GM12801 (cell line): ENCODE results near the gene DNAH14.

Source experiments
- TF ChIP-seq, protein P1 (sequence below): IDR thresholded peaks from one replicate; pipeline ENCODE4 v1.5.1; 2011; ENCODE audit warnings: control low read depth; ENCODE audit not compliant: insufficient read length; ENCODE audit errors: extremely low read depth

The DNAH14 gene

DNA sequence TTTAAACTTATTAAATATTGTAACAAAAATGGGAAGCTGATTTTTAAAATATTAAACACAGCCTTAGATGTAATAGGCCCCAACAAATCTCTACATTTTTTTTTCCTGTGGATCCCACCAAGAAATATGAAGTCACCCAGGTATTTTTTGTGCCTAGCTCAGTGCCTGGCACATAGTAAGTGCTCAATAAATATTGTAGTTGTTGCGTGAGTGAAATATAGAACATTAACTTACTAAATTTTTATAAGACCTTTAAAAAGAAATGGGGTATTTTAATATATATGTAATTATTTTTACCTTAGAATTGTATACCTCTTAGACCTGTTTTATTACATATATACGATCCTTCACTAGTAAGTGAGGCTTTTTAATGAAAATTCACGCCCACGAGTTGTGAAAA lies 569 bp upstream of the DNAH14 start:
- TF ChIP-seq, protein P1, sequence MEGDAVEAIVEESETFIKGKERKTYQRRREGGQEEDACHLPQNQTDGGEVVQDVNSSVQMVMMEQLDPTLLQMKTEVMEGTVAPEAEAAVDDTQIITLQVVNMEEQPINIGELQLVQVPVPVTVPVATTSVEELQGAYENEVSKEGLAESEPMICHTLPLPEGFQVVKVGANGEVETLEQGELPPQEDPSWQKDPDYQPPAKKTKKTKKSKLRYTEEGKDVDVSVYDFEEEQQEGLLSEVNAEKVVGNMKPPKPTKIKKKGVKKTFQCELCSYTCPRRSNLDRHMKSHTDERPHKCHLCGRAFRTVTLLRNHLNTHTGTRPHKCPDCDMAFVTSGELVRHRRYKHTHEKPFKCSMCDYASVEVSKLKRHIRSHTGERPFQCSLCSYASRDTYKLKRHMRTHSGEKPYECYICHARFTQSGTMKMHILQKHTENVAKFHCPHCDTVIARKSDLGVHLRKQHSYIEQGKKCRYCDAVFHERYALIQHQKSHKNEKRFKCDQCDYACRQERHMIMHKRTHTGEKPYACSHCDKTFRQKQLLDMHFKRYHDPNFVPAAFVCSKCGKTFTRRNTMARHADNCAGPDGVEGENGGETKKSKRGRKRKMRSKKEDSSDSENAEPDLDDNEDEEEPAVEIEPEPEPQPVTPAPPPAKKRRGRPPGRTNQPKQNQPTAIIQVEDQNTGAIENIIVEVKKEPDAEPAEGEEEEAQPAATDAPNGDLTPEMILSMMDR = no peak

DNA sequence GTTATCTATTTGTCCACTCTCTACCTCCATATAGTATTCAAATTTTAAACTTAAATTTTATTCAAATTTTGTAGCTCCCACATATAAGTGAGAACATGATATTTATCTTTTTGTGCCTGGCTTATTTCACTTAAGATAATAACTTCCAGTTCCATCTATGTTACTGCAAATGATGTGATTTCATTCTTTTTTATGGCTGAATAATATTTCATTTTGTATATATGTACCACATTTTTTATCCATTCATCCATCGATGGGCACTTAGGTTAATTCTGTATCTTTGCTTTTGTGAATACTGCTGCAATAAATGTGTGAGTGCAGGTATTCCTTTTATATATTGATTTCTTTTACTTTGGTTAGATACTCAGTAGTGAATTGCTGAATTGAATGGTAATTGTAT lies 2.1 kb downstream of the DNAH14 start:
- TF ChIP-seq, protein P1 = no peak

DNA sequence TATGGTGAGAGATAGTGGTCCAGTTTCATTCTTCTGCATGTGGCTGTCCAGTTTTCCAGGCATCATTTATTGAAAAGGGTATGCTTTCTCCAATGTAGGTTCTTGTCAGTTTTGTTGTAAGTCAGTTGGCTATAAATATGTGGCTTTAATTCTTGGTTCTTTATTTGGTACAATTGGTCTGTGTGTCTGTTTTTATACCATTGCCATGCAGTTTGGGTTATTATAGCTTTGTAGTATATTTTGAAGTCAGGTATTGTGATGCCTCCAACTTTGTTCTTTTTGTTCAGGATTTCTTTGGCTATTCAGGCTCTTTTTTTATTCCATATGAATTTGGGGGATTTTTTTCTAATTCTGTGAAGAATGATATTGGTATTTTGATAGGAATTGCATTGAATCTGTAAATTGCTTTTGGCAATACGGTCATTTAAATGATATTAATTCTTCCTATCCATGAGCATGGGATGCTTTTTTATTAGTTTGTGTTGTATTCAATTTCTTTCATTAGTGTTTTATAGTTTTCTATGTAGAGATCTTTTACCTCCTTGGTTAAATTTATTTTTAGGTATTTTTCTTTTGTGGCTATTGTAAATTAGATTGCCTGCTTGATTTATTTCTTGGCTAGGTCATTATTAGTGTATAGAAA lies 3.3 kb downstream of the DNAH14 start:
- TF ChIP-seq, protein P1 = no peak

DNA sequence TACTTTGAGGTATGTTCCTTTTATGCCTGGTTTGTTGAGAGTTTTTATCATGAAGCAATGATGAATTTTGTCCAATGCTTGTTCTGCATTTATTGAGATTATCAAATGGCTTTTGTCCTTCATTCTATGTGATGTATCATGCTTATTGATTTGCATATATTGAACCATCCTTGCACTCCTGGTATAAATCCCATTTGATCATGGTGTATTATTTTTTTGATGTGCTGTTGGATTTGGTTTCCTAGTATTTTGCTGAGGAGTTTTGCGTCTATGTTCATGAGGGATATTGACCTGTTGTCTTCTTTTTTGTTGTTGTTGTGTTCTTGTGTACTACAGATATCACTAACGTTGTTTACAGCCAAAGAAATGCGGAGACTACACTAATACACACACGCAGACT lies 4.1 kb downstream of the DNAH14 start:
- TF ChIP-seq, protein P1 = no peak

DNA sequence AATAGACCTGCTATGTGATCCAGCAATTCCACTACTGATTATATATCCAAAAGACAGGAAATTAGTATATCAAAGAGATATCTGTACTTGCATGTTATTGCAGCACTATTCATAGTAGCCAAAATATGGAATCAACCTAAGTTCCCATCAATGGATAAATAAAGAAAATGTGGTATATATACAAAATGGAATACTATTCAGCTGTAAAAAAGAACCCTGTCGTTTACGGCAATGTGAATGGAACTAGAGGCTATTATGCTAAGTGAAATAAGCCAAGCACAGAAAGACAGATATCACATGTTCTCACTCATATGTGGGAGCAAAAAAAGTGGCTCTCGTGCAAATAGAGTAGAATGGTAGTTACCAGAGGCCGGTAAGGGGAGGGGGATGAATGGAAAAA lies 9.2 kb downstream of the DNAH14 start:
- TF ChIP-seq, protein P1 = no peak

DNA sequence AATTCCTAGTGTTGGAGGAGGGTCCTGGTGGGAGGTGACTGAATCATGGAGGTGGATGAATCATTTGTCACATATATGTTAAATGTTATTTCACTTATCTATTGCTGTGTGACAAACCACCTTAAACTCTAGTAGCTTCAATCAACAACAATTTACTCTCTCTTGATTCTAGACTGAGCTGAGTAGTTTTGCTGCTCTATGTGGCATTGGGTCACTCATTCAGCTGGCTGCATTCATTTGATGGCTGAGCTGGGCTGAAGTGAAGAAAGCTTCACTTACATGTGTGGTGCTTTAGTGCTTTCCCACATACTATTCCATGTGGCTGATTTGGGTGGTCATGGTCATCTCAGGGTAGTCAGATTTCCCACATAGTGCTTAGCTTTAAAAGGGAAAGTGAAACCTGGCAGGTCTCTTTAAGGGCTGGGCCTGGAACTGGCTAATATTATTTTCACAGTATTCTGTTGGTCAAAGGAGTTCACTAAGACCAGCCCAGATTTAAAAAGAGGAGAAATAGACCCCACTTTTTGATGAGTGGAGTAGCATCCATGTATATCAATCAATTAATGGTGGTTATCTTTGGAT lies 10.5 kb downstream of the DNAH14 start:
- TF ChIP-seq, protein P1 = no peak

DNA sequence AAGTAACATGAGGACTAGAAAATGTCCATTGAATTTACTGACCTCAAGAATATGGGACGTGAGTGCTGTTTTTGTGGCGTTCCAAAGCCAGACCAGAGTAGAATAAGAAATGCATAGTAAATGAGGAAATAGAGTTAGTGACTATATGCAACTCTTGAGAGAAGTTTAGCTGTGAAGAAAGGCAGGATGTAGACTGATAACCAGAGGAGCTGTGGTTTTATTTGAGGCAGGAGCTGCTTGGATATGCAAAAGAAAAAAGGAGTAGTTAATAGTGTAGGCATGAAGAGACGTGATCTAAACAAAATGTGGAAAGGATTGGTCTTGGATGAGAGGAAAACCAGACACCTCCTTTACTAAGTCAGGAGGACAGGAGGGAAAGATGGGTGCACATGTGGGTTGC lies 28.2 kb downstream of the DNAH14 start:
- TF ChIP-seq, protein P1 = no peak
